PC-9 (cell line): ENCODE results near the gene KCNK3. TPM values are rescaled to one million over a fixed set of nuclear protein-coding genes. Genes with fewer than 3 reads are reported as not detected.

Experiments used
- BruUV-seq: library from RNA; stranded (reverse); fragments of 400-500 nt; replicated peaks from 2 replicates; lab custom pipeline; 2021; lab: Mats Ljungman, UMichigan
- CTCF ChIA-PET: fragments of 300-600 bp; sonication (Branson Sonifier 250); formaldehyde crosslinking; loops from one replicate; lab custom pipeline; 2022; ENCODE audit warnings: antibody characterized with exemption; lab: Charles Lee
- POLR2A ChIA-PET: fragments of 300-600 bp; sonication (Branson Sonifier 250); formaldehyde crosslinking; loops from one replicate; lab custom pipeline; 2022; ENCODE audit warnings: antibody characterized with exemption; ENCODE audit not compliant: unreplicated experiment; lab: Charles Lee
- DNase-seq, 2 experiments: peaks; one replicate each; pipeline versions ENCODE4 v3.0.0 to v3.0.0-alpha.2; 2015 to 2022; ENCODE audit warnings: mixed read lengths in 1 of 2
- H2AFZ ChIP-seq: fragments of 200-600 bp; sonication (generic); 2 replicates; pipeline ENCODE4 v1.8.1; 2017; ENCODE audit warnings: antibody characterized with exemption
- H3F3A ChIP-seq: fragments of 200-600 bp; sonication (generic); 2 replicates; pipeline ENCODE4 v1.8.1; 2017; ENCODE audit warnings: antibody characterized with exemption, mild to moderate bottlenecking, low read depth; ENCODE audit not compliant: insufficient read depth
- H3K27ac ChIP-seq: fragments of 200-600 bp; sonication (generic); 2 replicates; pipeline ENCODE4 v1.6.1; 2016; ENCODE audit warnings: mixed run types
- H3K27me3 ChIP-seq: fragments of 200-600 bp; sonication (generic); 2 replicates; pipeline ENCODE4 v1.6.1; 2016; ENCODE audit warnings: low read depth, mixed run types; ENCODE audit not compliant: insufficient read depth
- H3K36me3 ChIP-seq: fragments of 200-600 bp; sonication (generic); 2 replicates; pipeline ENCODE4 v1.6.1; 2016; ENCODE audit warnings: low read depth, mixed run types
- H3K4me1 ChIP-seq: fragments of 200-600 bp; sonication (generic); replicated peaks from 2 replicates; pipeline ENCODE4 v1.6.1; 2016; ENCODE audit warnings: mixed run types; ENCODE audit not compliant: insufficient read depth
- H3K4me2 ChIP-seq: fragments of 200-600 bp; sonication (generic); 2 replicates; pipeline ENCODE4 v1.6.1; 2017; ENCODE audit warnings: mixed run types
- H3K4me3 ChIP-seq: fragments of 200-600 bp; sonication (generic); 2 replicates; pipeline ENCODE4 v1.6.1; 2016; ENCODE audit warnings: mixed run types
- H3K79me2 ChIP-seq: fragments of 200-600 bp; sonication (generic); 2 replicates; pipeline ENCODE4 v1.6.1; 2017; ENCODE audit warnings: low read depth, mixed run types
- H3K9me2 ChIP-seq: fragments of 200-600 bp; sonication (generic); 2 replicates; pipeline ENCODE4 v1.8.1; 2017; ENCODE audit warnings: mild to moderate bottlenecking; ENCODE audit not compliant: insufficient read depth
- H3K9me3 ChIP-seq: fragments of 200-600 bp; sonication (generic); 2 replicates; pipeline ENCODE4 v1.8.1; 2016; ENCODE audit warnings: low read depth; ENCODE audit not compliant: insufficient read depth
- H4K20me1 ChIP-seq: fragments of 200-600 bp; sonication (generic); 2 replicates; pipeline ENCODE4 v1.8.1; 2017; ENCODE audit not compliant: insufficient read depth
- EZH2 ChIP-seq: fragments of 200-600 bp; sonication (generic); IDR thresholded peaks from 2 replicates; pipeline ENCODE4 v1.8.0; 2017; ENCODE audit warnings: antibody characterized with exemption, low read depth
- intact Hi-C: fragments of 100-400 bp; cut with micrococcal nuclease; formaldehyde crosslinking; loops from one replicate; pipeline ENCODE4 v1.10.0; 2022; ENCODE audit not compliant: unreplicated experiment
- total RNA-seq: library from RNA; stranded (reverse); gene quantifications from 2 replicates; pipeline ENCODE4 v1.2.3, GENCODE V29; 2021
- TF ChIP-seq, protein P1 (sequence below): fragments of 200-600 bp; sonication (generic); conservative IDR thresholded peaks from 2 replicates; pipeline ENCODE4 v1.6.1; 2017; ENCODE audit warnings: mixed run types, antibody characterized with exemption, mild to moderate bottlenecking, moderate library complexity

Gene KCNK3
- total RNA-seq, 1 experiment from 2014 or later: not detected

DNA sequence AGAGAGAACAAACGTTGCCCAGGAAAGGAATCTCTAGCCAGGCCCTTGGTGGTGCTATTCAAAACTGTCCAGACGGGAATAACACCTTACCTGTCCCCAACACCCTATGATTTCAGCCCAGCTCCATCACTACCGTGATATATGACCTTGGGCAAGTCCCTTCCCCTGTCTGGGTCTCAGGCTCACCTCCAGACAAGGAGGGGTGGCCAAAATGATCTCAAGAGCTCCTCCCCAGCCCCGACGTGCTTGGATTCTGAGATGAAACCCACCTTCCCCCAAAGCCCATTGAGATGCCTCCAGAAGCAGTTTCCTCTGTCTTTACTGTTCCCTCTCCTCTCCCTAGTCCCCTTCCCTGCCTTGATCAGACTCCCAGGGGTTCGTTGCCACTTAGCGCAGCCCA, 1.5 kb downstream of the KCNK3 start:
- Histone ChIP-seq H3F3A (peaks cover 19% of the 10 kb centered on the region; the same call in 1 of the 2 replicates), H3K9me3 (no peaks in the 10 kb centered on the region), H3K4me3 (no peak overlapping the region), H3K9me2 (no peaks in the 10 kb centered on the region), H2AFZ (no peak overlapping the region), H3K79me2 (no peaks in the 10 kb centered on the region), H3K27me3 (no peaks in the 10 kb centered on the region), H3K4me2 (no peak overlapping the region), H3K27ac (no peak overlapping the region), H3K4me1 (peaks cover 18% of the 10 kb centered on the region), H4K20me1 (no peaks in the 10 kb centered on the region), H3K36me3 (no peaks in the 10 kb centered on the region)
- intact Hi-C loops: no loop called here
- ChIA-PET CTCF (no interaction called here), POLR2A (no interaction called here)
- TF ChIP-seq, protein P1, sequence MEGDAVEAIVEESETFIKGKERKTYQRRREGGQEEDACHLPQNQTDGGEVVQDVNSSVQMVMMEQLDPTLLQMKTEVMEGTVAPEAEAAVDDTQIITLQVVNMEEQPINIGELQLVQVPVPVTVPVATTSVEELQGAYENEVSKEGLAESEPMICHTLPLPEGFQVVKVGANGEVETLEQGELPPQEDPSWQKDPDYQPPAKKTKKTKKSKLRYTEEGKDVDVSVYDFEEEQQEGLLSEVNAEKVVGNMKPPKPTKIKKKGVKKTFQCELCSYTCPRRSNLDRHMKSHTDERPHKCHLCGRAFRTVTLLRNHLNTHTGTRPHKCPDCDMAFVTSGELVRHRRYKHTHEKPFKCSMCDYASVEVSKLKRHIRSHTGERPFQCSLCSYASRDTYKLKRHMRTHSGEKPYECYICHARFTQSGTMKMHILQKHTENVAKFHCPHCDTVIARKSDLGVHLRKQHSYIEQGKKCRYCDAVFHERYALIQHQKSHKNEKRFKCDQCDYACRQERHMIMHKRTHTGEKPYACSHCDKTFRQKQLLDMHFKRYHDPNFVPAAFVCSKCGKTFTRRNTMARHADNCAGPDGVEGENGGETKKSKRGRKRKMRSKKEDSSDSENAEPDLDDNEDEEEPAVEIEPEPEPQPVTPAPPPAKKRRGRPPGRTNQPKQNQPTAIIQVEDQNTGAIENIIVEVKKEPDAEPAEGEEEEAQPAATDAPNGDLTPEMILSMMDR: no peak
- TF ChIP-seq EZH2: no peak
- no peak for DNase-seq
- BruUV-seq: no TSS peak

DNA sequence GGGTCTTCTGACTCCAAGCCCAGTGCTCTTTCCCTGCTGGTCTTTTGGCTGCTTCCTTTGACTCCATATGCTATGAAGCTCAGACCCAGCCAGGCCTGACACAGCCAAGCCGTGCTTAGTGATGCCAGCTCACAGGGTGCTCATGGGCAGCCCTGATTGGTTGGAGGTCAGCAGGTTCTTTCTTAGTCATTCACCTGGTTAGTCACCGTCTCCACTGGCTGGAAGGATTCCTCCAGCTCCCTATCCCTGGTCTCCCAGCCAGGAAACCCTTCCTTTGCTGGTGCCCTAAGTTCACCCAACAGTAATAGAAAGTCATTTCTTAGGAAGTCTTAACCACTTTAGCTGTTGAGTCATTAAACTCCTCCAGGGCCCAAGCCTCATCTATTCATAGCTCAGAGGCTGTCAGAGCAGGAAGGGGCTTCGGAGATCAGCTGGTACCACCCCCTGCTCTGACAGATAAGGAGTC, 3.9 kb downstream of the KCNK3 start:
- CTCF ChIA-PET: interaction anchor here (0.5 kb wide), 1 partner anchor 622 kb away, joined by 5 read pairs; no protein-coding TSS in a partner anchor
- Histone ChIP-seq H3K9me2 (no peaks in the 10 kb centered on the region), H3K27ac (peak overlapping the region; percentile 61), H3F3A (peaks cover 19% of the 10 kb centered on the region; the same call in 1 of the 2 replicates), H3K4me2 (peak overlapping the region; percentile 50), H3K4me3 (no peak overlapping the region), H2AFZ (no peak overlapping the region), H3K36me3 (no peaks in the 10 kb centered on the region), H3K9me3 (no peaks in the 10 kb centered on the region), H3K4me1 (peaks cover 18% of the 10 kb centered on the region), H3K79me2 (no peaks in the 10 kb centered on the region), H4K20me1 (no peaks in the 10 kb centered on the region), H3K27me3 (no peaks in the 10 kb centered on the region)
- BruUV-seq: no TSS peak
- intact Hi-C loops: loop anchor here (5.0 kb wide), 1 partner anchor 89 kb away; no protein-coding TSS in a partner anchor
- TF ChIP-seq, protein P1: no peak
- no peak for TF ChIP-seq EZH2
- POLR2A ChIA-PET: interaction anchor here (0.6 kb wide), 2 partner anchors 76 to 767 kb away, joined by 3 to 17 read pairs; no protein-coding TSS in a partner anchor
- DNase-seq: peak; percentile 56 to 94

DNA sequence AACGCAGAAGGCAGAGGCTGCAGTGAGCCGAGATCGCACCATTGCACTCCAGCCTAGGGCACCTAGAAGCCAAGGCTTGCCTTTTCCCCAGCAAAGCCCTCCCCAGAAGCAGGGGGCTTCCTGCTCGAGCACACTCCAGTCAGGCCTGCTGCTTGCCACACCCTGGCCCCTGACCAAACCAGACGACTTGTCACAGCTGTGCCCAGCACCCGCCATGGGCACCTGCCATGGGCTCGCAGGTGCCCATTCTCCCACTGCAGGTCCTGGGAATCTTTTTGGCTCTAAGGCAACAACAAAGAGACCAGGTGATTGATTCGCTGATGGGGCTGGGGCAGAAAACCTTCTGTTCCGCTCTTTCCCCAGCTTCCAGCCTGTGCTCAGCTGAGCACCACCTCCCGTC, 4.9 kb downstream of the KCNK3 start:
- H2AFZ ChIP-seq: no peak overlapping the region
- ChIA-PET CTCF (no interaction called here), POLR2A (no interaction called here)
- H4K20me1 ChIP-seq: no peaks in the 10 kb centered on the region
- peak overlapping the region; percentile 61; the same call in 1 of the 2 replicates for H3K27ac ChIP-seq
- peaks cover 18% of the 10 kb centered on the region for H3K4me1 ChIP-seq
- H3K9me2 ChIP-seq: no peaks in the 10 kb centered on the region
- H3F3A ChIP-seq: peaks cover 19% of the 10 kb centered on the region; the same call in 1 of the 2 replicates
- no peaks in the 10 kb centered on the region for H3K79me2 ChIP-seq
- no peaks in the 10 kb centered on the region for H3K9me3 ChIP-seq
- DNase-seq: no peak
- no peak for TF ChIP-seq EZH2
- no peak overlapping the region for H3K4me2 ChIP-seq
- no peaks in the 10 kb centered on the region for H3K36me3 ChIP-seq
- H3K4me3 ChIP-seq: no peak overlapping the region
- intact Hi-C loops: loop anchor here (5.0 kb wide), 1 partner anchor 90 kb away; no protein-coding TSS in a partner anchor
- H3K27me3 ChIP-seq: no peaks in the 10 kb centered on the region
- no TSS peak for BruUV-seq
